HG03039 (cell line): ENCODE data around the gene GALP.
"Not testable (repeated sequence)": the region's sequence is repeated elsewhere in the genome, so short reads cannot be mapped to it uniquely, and the experiment has no call there.

Experiments
- ATAC-seq: cut with Tn5 transposase; IDR thresholded peaks from one replicate; pipeline ENCODE4 v1.9.1; 2021; ENCODE audit warnings: mild to moderate bottlenecking, moderate library complexity; ENCODE audit not compliant: unreplicated experiment

The GALP gene

DNA sequence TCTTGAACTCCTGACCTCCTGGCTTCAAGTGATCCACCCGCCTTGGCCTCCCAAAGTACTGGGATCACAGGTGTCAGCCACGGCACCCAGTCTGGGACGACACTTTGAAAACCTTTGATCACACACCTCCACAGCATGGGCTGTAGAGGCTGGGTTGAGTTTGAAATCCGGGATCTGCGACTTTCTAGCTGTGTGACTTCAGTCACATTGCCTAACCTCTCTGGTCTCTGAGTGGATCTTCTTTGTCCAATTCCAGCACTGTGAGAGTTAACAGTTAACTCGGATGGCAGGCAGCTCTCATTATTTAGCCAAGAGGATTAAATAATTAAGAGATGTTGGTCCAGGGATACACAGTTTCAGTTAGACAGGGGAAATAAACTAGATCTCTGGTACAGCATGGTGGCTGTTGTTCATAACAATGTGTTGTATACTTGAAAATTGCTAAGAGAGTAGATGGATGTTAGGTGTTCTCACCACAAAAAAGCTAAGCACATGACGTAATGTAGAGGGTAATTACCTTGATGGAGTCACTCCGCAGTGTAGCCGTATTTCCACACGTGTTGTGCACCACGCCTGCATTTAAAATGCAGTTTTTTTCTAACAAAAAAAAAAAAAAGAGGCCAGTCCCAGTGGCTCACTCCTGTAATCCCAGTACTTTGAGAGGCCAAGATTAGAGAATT lies 1.9 kb downstream of the GALP start:
- no peak for ATAC-seq

DNA sequence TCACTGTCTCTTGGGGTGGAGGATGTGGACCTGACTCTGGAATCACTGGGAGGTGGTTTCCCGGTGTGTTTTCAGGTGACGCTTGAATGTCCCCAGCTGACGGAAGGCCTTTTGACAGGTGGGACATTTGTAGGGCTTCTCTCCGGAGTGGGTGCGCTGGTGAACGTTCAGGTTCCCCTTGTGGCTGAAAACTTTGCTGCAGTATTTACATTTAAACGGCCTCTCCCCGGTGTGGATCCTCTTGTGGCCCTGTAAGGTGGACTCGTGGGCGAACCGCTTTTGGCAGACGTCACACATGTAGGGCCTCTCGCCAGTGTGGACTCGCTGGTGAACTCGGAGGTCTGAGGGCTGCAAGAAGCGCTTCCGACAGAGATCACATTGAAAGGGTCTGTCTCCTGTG lies 14.0 kb downstream of the GALP start:
- no peak for ATAC-seq

DNA sequence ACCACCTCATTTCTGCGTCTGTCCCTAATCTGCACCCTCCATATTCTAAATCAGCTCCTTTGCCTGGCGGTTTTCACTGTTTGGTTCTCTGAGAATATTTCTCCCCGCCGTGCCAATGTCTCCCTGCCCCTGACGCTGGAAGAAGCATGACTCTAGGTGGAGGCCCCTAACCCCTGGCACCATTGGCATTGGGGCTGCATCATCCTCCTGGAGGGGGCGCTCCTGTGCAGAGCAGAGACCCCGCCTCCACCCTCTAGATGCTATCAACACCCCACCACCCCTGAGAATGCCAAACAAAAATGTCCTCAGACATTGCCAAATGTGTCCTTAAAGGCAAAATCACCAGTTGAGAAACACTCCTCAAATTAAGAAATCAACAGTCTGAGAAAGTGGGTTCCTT lies 15.3 kb downstream of the GALP start:
- ATAC-seq: no peak

DNA sequence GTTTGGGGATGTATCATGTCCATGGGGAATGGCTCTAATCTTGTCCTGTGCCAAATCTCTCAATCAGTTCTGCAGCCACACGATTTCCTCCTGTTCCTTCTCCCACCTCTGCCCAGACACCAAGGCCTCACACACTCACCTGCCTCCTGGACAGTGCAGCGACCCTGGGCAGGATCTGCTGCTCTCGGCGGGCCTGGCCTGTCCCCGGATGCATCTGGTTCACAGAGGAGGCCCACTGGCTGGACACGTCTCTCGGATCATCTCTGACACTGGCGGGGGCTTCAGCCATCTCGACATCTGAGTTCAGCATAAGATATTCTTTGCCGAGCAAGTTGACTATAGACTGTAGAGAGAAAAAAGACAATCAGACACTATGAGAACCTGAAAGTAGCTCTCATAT lies 15.9 kb downstream of the GALP start:
- no peak for ATAC-seq

DNA sequence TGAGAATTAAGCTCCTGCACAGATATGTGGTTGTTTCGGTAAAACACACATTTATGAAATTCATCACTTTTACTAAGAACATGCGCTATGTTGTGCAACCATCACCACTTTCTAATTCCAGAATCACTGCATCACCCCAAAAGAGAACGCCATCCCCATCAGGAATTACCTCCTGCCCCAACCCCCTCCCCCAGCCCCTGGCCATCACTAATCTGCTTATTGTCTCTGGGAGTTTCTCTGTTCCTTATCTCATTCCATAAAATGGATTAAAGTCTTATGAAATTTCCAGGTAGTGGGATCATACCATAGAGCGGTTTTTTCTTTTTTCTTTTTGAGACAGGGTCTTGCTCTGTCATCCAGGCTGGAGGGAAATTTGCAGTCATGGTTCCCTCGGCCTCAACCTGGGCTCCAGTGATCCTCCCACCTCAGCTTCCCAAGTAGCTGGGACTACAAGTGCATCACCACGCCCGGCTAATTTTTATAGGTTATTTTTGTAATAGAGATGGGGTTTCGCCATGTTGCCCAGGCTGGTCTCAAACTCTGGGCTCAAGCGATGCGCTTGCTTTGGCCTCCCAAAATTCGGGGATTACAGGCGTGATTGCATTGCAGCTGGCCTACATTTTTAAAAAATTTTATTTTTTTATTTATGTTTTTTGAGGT lies 18.3 kb downstream of the GALP start:
- no peak for ATAC-seq

DNA sequence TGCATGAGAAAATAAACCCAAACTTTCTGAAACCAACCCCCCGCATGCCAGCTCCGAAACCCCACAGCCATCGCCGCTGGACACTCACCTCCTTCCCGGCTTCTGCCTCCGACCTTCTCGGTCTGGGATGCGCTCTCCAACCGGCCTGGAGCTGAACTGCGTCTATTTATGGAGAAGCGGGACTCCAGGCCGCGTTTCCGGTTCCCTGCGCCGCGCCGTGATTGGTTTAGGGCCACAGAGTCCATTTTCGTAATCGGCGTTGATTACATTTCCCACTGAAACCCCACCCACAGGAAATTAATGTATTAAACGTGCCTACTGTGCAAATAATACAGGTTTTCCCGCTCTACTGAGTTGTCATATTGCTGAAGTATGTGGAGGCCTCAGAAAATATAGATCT lies 21.8 kb downstream of the GALP start, which contains the start of gene ZSCAN5B:
ZSCAN5B (minus strand) TSS at position 138 of the 400 bp plus-strand sequence. CDS start 4,731 bp downstream, outside the sequence.
- ATAC-seq: not testable (repeated sequence)

DNA sequence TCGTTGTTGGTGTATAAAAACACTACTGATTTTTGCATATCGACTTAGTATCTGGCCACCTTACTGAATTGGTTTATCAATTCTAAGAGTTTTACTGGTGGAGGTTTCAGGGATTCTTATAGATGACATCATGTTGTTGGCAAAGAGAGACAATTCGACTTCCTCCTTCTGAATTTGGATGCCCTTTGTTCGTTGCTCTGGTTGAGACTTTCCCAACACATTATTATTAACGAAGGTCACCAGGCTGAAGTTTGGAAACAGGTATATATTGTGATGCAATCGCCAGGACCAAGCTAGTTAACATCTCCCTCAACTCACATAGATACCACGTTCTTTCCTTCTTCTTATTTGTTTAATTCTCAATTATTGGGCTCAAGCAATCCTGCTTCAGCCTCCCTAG lies 23.9 kb downstream of the GALP start:
- ATAC-seq: no peak

DNA sequence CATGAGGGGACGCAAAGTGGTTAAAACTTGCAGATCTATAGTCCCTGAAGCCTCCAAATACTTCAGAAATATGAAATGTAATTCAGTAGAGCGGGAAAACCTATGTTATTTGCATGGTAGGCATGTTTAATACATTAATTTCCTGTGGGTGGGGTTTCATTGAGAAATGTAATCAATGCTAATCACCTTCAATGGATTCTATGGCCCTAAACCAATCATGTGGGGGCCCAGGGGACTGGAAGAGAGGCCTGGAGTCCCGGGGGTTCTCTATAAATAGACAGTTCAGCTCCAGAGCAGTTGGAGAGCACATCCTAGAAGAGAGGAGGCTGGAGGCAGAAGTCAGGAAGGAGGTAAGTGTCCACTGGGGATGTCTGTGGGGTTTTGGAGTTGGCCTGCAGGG lies 26.2 kb downstream of the GALP start, which contains the start of gene ZSCAN5C:
ZSCAN5C (plus strand) TSS at position 301 of the 400 bp plus-strand sequence. CDS start 3,641 bp downstream, outside the sequence.
- ATAC-seq: no peak

DNA sequence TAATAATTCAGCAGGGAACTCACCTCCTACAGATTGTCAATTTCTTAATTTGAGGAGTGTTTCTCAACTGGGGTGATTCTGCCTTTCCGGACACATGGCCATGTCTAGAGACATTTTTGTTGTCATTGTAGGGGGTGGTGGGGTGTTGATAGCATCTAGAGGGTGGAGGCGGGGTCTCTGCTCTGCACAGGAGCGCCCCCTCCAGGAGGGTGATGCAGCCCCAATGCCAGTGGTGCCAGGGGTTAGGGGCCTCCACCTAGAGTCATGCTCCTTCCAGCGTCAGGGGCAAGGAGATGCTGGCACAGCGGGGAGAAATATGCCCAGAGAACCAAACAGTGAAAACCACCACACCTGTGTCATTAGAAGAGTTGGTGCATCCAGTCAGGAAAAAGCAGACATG lies 31.8 kb downstream of the GALP start:
- ATAC-seq: not testable (repeated sequence)

DNA sequence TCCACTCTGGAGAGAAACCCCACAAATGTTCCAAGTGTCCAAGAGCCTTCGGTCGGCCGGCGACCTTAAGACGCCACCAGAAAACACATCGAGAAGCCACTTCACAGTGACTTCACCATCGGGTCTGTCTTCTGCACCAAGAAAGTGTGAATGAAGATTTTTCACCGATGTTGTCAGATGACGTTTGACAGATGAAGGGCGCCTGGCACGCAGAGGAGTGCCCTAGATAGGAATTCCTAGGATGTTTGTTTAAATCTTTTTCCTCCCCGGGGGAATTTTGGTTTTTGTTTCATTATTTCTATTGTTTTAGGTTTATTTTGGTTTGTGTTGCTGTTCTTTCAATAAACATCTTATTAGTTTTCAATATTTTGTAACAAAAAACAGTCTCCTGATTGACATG lies 33.3 kb downstream of the GALP start:
- no peak for ATAC-seq

DNA sequence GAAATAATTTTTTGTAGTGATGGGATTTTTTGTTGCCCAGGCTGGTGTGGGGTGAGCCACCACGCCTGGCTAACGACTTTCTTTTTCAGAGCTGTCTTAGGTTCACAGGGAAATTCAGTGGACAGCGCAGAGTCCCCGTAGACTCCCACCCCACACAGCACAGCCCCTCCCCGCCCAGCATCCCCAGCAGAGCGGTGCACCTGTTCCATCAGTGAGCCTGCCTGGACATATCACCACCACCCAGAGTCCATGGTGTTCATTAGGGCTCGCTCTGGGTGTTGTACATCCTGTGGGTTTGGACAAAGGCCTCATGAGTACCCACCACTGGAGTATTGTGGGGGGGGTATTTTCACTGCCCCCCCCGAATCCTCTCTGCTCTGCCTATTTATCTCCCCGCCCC lies 34.2 kb downstream of the GALP start:
- not testable (repeated sequence) for ATAC-seq

DNA sequence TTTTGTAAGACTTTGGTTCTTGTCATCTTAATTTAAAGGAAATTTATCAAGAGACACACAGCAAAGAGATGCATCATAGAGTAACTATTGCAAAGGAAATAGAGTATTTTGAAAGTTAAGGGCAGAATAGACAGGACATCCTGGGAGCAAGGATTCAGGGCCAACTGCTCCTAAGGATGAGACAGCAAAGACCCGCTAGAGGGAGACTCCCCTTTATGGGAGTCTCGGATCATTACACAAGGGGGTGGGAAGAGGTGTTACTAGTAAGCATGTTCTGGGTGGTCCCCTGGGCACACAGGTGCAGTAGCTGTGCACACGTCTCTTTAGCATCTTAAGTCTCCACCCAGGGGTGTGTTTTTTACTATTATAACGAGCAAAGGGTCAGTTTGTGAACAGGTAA lies 35.9 kb downstream of the GALP start:
- no peak for ATAC-seq

DNA sequence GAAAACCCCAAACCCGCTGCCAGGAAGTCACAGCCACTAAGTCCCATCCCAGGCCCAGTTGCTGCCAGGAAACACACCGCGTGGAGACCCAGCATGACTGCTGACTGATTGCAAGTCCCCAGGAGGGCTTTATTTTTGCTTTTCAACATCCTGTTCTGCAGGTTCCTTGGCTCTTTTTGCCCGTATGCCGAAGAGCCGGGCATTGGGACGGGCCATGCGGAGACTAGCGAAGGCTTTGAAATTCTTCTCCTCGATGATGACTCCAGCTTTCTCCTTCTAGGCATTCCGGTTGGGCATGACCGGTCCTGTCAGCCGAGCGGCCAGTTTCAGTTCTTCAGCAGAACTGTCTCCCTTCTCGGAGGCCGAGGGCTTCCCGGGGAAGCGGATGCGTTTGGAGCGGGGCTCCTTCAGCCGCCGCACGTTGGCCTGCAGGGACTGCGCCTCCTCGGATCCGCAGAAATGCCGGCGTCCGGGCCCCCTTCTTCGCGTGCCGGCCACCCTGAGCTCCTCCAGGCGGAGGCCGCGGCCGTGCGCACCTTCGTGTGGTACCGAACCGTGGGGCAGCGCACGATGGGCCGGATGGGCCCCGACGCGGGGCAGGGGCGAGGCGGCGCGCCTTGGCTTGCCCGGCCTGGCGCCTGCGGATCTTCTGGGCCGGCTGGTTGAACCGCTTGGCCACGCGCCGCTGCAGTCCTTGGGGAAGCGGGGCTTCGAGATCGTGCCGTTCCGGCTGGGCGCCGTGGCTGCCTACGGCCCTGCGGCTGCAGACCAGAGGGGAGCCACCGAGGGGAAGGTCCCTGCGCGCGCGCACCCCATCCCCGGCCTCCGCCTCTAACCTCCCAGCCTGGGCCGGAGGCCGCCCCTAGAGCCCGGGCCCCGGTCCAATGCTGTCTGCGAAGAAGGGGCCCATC lies 41.5 kb downstream of the GALP start:
- no peak for ATAC-seq

DNA sequence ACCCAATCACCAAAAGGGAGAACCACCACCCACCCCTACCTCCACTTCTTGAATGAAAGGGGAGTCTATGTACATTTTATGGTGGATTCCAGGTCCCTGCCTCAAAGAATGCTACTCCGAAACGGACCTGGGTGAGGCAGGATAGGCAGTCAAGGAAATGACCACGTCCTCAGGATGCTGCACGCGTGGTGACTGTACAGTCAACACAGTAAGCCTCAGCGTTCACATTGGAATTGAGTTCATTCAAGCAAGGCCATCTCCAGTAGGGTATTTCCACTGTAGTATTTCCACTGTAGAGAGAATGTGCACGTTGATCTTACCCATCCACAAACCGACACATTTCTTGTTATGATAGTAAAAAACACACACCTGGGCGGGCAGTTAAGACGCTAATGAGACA lies 43.2 kb downstream of the GALP start:
- no peak for ATAC-seq

DNA sequence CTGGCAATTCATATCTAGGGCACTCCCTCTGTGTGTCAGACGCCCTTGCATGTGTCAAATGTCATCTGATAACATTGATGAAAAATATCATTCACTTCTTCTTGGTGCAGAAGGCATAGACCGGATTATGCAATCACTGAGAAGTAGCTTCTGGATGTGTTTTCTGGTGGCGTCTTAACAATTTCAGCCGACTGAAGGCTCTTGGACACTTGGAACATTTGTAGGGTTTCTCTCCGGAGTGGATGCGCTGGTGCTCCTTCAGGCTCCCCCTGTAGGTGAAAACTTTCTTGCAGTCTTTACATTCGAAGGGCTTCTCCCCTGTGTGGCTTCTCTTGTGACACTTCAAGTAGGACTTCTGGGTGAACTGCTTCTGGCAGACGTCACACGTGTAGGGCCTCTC lies 45.6 kb downstream of the GALP start:
- ATAC-seq: not testable (repeated sequence)

DNA sequence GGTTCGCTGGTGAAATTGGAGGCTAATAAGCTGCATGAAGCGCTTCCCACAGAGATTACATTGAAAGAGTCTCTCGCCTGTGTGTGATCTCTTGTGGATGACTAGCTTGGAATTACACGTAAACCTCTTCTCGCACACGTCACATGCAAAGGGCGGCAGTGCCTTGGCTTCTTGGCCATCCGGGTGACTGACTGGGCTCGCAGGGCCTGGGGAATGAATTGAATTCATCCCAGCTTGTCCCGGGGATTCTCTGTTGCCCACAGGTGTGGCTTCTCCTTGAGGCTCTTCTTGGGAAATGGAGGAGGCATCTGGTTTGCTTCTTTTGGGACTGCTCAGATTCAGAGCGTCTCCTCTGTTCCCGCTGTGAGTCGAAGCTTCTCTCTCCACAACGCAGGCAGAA lies 46.0 kb downstream of the GALP start:
- no peak for ATAC-seq

DNA sequence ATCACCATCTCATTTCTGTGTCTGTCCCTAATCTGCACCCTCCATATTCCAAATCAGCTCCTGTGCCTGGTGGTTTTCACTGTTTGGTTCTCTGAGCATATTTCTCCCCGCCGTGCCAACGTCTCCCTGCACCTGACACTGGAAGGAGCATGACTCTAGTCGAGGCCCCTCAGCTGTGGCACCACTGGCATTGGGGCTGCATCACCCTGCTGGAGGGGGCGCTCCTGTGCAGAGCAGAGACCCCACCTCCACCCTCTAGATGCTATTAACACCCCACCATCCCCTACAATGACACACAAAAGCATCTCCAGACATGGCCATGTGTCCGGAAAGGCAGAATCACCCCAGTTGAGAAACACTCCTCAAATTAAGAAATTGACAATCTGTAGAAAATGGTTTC lies 47.1 kb downstream of the GALP start:
- no peak for ATAC-seq

DNA sequence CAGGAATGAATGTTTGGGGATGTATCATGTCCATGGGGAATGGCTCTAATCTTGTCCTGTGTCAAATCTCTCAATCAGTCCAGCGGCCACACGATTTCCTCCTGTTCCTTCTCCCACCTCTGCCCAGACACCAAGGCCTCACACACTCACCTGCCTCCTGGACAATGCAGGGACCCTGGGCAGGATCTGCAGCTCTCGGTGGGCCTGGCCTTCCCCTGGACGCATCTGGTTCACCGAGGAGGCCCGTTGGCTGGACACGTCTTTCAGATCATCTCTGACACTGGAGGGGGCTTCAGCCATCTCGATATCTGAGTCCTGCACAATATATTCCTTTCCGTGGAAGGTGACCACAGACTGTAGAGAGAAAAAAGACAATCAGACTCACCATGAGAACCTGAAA lies 47.7 kb downstream of the GALP start:
- no peak for ATAC-seq
